Measurements from ENCODE around the gene NUP58.

Gene NUP58, protein sequence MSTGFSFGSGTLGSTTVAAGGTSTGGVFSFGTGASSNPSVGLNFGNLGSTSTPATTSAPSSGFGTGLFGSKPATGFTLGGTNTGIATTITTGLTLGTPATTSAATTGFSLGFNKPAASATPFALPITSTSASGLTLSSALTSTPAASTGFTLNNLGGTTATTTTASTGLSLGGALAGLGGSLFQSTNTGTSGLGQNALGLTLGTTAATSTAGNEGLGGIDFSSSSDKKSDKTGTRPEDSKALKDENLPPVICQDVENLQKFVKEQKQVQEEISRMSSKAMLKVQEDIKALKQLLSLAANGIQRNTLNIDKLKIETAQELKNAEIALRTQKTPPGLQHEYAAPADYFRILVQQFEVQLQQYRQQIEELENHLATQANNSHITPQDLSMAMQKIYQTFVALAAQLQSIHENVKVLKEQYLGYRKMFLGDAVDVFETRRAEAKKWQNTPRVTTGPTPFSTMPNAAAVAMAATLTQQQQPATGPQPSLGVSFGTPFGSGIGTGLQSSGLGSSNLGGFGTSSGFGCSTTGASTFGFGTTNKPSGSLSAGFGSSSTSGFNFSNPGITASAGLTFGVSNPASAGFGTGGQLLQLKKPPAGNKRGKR

DNA sequence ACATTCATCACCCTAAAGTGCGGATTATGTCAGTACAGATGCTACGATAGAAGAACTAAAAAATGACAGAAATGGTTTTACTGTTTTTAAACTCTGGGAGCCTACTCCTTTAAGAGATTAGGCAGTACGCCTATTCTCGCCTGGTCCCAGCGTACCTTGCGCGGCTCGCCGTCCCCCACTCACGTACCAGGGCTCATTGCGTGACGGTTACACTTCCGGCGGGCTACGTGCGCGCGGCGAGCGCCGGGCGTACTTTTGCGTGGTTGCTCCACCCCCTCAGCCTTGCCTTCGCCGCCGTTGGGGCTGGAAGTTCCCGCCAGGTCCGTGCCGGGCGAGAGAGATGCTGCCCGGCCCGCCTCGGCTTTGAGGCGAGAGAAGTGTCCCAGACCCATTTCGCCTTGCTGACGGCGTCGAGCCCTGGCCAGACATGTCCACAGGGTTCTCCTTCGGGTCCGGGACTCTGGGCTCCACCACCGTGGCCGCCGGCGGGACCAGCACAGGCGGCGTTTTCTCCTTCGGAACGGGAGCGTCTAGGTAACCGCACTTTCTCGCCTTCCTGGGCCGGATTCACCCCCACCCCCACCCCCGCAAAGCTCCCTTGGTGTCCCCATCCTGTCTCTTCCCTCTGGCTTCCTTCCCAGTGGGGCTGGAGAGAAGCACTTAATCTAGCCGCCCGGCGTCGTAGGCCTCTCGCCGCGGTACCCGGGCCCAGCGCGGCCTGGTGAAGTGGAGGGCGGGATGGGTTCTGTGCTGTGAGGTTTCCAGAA lies at the start of gene NUP58:
Gene NUP58, plus strand, starts transcription at position 279 of the 767 bp plus-strand sequence. Its CDS starts 149 bp downstream, at position 428.
- TF ChIP-seq, protein P1, sequence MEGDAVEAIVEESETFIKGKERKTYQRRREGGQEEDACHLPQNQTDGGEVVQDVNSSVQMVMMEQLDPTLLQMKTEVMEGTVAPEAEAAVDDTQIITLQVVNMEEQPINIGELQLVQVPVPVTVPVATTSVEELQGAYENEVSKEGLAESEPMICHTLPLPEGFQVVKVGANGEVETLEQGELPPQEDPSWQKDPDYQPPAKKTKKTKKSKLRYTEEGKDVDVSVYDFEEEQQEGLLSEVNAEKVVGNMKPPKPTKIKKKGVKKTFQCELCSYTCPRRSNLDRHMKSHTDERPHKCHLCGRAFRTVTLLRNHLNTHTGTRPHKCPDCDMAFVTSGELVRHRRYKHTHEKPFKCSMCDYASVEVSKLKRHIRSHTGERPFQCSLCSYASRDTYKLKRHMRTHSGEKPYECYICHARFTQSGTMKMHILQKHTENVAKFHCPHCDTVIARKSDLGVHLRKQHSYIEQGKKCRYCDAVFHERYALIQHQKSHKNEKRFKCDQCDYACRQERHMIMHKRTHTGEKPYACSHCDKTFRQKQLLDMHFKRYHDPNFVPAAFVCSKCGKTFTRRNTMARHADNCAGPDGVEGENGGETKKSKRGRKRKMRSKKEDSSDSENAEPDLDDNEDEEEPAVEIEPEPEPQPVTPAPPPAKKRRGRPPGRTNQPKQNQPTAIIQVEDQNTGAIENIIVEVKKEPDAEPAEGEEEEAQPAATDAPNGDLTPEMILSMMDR (conservative IDR thresholded peaks at IDR 0.05; ENCODE audit: low read length): no peak
- peak; percentile 94 for DNase-seq (ENCODE audit: low read depth)
- H3K4me3 ChIP-seq (ENCODE audit: low read length): peak within 1 kb of the TSS; percentile 89

DNA sequence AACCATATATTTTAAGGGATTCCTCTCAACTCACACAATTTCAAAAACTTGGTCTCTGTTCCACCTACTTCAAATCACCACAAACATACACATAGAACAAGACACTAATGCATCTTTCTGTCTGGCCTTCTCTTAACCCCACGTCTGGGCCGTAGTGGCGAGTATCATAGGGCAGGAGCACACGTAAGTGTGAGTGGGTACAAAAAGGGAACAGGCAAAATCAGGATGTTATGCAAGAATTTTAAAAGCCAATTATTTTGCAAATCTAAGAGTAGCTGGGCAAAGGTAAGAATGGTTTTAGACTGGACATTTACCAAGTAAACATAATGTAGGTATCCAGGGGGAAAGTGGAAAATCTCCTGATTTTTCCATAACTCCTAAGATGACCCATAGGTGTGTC lies 49.2 kb upstream of the NUP58 start:
- no peak for DNase-seq (ENCODE audit: low read depth)
- no peak overlapping the region for H3K4me3 ChIP-seq (ENCODE audit: low read length)
- TF ChIP-seq, protein P1 (conservative IDR thresholded peaks at IDR 0.05; ENCODE audit: low read length): no peak

DNA sequence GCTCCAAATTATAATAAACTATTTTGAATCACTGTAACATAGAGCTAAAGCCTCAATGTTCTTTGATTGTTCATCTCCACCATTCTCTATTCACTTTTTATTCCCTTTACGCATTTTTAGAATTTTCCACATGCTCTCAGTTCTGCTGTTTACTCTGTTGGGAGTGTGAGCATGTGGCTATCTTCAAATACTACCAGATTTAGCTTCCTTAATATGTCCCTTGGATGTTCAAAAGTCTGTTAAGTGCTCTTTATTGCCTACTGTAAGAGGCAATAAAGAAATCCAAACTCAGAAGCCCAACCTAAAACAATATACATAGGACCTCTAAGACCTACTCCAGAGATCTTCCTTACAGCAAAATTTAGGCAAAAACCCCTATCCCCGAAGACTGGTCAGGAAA lies 48.7 kb upstream of the NUP58 start:
- TF ChIP-seq, protein P1 (conservative IDR thresholded peaks at IDR 0.05; ENCODE audit: low read length): no peak
- no peak for DNase-seq (ENCODE audit: low read depth)
- H3K4me3 ChIP-seq (ENCODE audit: low read length): no peak overlapping the region

DNA sequence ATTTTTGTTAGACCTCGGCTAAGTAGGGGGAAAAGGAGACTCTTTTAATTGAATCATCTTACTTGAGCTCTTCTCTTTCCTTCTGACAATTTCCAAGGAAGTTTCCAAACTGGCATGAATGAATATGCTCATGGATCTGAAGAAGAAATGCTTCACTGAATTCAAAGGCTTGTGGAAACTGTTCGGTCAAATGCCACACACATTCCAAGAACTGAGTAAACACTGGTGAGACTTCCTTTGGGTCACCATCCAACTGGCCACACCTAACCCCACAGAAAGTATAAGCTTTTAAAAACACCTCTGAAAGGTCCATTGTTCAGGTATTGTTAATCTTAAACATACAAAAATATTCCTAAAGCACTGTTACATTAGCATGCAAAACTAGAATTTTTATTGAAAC lies 47.7 kb upstream of the NUP58 start:
- H3K4me3 ChIP-seq (ENCODE audit: low read length): no peak overlapping the region
- TF ChIP-seq, protein P1 (conservative IDR thresholded peaks at IDR 0.05; ENCODE audit: low read length): no peak
- peak; percentile 10 for DNase-seq (ENCODE audit: low read depth)

DNA sequence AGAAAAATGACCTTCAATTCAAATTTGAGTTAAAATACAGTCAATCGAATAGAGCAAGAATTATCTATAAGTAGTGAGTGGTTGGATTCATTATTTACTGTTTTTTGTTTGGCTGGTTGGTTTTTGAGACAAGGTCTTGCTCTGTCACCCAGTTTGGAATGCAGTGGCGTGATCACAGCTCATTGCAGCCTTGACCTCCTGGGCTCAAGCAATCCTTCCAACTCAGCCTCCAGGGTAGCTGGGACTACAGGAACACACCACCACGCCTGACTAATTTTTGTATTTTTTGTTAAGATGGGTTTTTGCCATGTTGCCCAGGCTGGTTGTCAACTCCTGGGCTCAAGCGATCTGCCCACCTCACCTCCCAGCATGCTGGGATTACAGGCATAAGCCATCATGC lies 39.2 kb upstream of the NUP58 start:
- DNase-seq (ENCODE audit: low read depth): no peak
- H3K4me3 ChIP-seq (ENCODE audit: low read length): no peak overlapping the region
- TF ChIP-seq, protein P1 (conservative IDR thresholded peaks at IDR 0.05; ENCODE audit: low read length): no peak

DNA sequence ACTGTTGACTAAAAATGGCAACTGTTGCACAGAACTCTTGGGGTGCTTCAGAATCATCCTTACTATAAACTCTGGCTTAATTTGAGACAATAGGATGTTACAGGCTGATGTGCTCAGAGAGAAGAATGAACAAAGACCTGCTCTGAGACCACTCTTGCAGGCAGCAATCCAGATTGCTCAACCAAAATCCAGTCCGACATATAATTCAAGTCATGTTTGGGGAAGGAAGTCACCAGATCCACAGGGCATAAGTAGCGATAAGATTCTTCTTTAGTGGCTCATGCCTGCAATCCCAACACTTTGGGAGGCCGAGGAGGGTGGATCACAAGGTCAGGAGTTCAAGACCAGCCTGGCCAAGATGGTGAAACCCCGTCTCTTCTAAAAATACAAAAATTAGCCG lies 34.7 kb upstream of the NUP58 start:
- no peak for DNase-seq (ENCODE audit: low read depth)
- no peak overlapping the region for H3K4me3 ChIP-seq (ENCODE audit: low read length)
- TF ChIP-seq, protein P1 (conservative IDR thresholded peaks at IDR 0.05; ENCODE audit: low read length): no peak
